Measurements from ENCODE around the gene SCD5. TPM values are rescaled to one million over a fixed set of nuclear protein-coding genes. Genes with fewer than 3 reads are reported as not detected.

SCD5 gene
- total and polyA plus RNA-seq, 2 donors (not counting 3 experiments of a cell fraction or from before 2014, with no cell fraction given) = 38.4 to 38.5 TPM

- Histone ChIP-seq H4K20me1 (replicated peaks; ENCODE audit: control insufficient read depth, extremely low read depth, insufficient read depth, low read length) (no peaks in the 10 kb centered on the region), H2AFZ (ENCODE audit: low read depth, low read length) (no peak overlapping the region), H3K4me3 (replicated peaks in 1 of 3; ENCODE audit: insufficient read depth in 1 of 3, low read depth in 1 of 3, low read length in 3 of 3) (no peak overlapping the region), H3K9me1 (replicated peaks; ENCODE audit: control insufficient read depth, extremely low read depth, insufficient read depth, low read length) (no peaks in the 10 kb centered on the region), H3K4me1 (ENCODE audit: control insufficient read depth, extremely low read depth, insufficient read depth, low read length) (no peaks in the 10 kb centered on the region), H3K27me3 (ENCODE audit: control insufficient read depth in 2 of 2, insufficient read depth in 2 of 2, low read length in 2 of 2) (peaks cover 0 to 1% of the 10 kb centered on the region in 2 experiments), H3K4me2 (ENCODE audit: insufficient read depth, low read length) (no peak overlapping the region), H3K79me2 (ENCODE audit: control insufficient read depth, insufficient read depth, low read length) (no peaks in the 10 kb centered on the region), H3K9ac (replicated peaks; ENCODE audit: extremely low read depth, insufficient read depth, low read length) (no peak overlapping the region), H3K36me3 (ENCODE audit: control insufficient read depth in 2 of 2, extremely low read depth in 1 of 2, insufficient read depth in 2 of 2, low read length in 2 of 2) (no peaks in the 10 kb centered on the region), H3K9me3 (replicated peaks; ENCODE audit: control insufficient read depth, insufficient read depth, low read length) (no peaks in the 10 kb centered on the region), H3K27ac (ENCODE audit: insufficient read depth, low read depth, low read length) (no peak overlapping the region)
- CTCF ChIA-PET = no interaction called here
- intact Hi-C loops (cut with micrococcal nuclease) (no loop called here), dilution Hi-C loops (cut with MboI; ENCODE audit: extremely low pct_ligation_motif_present, low sequenced_read_pairs) (no loop called here)
- TF ChIP-seq MYC (IDR thresholded peaks at IDR 0.05; ENCODE audit: low read depth, low read length) = no peak
- FAIRE-seq (no peak), DNase-seq (ENCODE audit: low read depth, low spot score) (no peak)
- POLR2A ChIA-PET = no interaction called here
- no TSS peak for BruUV-seq (replicated peaks)
Measured at GRCh38 chr4:82583897-82584587, 214.6 kb downstream of the SCD5 start.

- no peak overlapping the region for H3K27ac ChIP-seq (ENCODE audit: insufficient read depth, low read depth, low read length)
- no peaks in the 10 kb centered on the region for H3K9me3 ChIP-seq (replicated peaks; ENCODE audit: control insufficient read depth, insufficient read depth, low read length)
- no peaks in the 10 kb centered on the region for H3K4me1 ChIP-seq (ENCODE audit: control insufficient read depth, extremely low read depth, insufficient read depth, low read length)
- no peaks in the 10 kb centered on the region for H3K79me2 ChIP-seq (ENCODE audit: control insufficient read depth, insufficient read depth, low read length)
- H3K4me3 ChIP-seq (replicated peaks in 1 of 3; ENCODE audit: insufficient read depth in 1 of 3, low read depth in 1 of 3, low read length in 3 of 3) = no peak overlapping the region
- intact Hi-C loops (cut with micrococcal nuclease) (no loop called here), dilution Hi-C loops (cut with MboI; ENCODE audit: extremely low pct_ligation_motif_present, low sequenced_read_pairs) (no loop called here)
- no peak for TF ChIP-seq POLR2AphosphoS5 (IDR thresholded peaks at IDR 0.05; ENCODE audit: insufficient read depth, low read depth, low read length)
- no peak for TF ChIP-seq GATA2 (IDR thresholded peaks at IDR 0.05; ENCODE audit: insufficient read depth, insufficient read length, low read depth, low read length)
- no peak for TF ChIP-seq CTCF (IDR thresholded peaks at IDR 0.05; ENCODE audit: extremely low read depth in 1 of 2, insufficient read depth in 1 of 2, low read depth in 1 of 2, low read length in 2 of 2)
- TF ChIP-seq POLR2A (IDR thresholded peaks at IDR 0.05; ENCODE audit: low read depth, low read length) = no peak
- no peak for TF ChIP-seq MAX (IDR thresholded peaks at IDR 0.05; ENCODE audit: insufficient read depth, insufficient read length)
- no peak for TF ChIP-seq MYC (IDR thresholded peaks at IDR 0.05; ENCODE audit: low read depth, low read length)
- TF ChIP-seq FOS (IDR thresholded peaks at IDR 0.05; ENCODE audit: borderline replicate concordance, insufficient read depth, low read length) = no peak
- no peak for TF ChIP-seq EZH2 (IDR thresholded peaks at IDR 0.05; ENCODE audit: borderline replicate concordance, low read depth, low read length, severe bottlenecking)
- TF ChIP-seq JUN (IDR thresholded peaks at IDR 0.05; ENCODE audit: borderline replicate concordance, insufficient read depth, insufficient read length, low read depth) = no peak
- no peaks in the 10 kb centered on the region for H3K36me3 ChIP-seq (ENCODE audit: control insufficient read depth in 2 of 2, extremely low read depth in 1 of 2, insufficient read depth in 2 of 2, low read length in 2 of 2)
- no peak overlapping the region for H3K4me2 ChIP-seq (ENCODE audit: insufficient read depth, low read length)
- H3K27me3 ChIP-seq (ENCODE audit: control insufficient read depth in 2 of 2, insufficient read depth in 2 of 2, low read length in 2 of 2) = peaks cover 0 to 1% of the 10 kb centered on the region in 2 experiments
- no peak overlapping the region for H3K9ac ChIP-seq (replicated peaks; ENCODE audit: extremely low read depth, insufficient read depth, low read length)
- ChIA-PET CTCF (no interaction called here), POLR2A (no interaction called here)
- H4K20me1 ChIP-seq (replicated peaks; ENCODE audit: control insufficient read depth, extremely low read depth, insufficient read depth, low read length) = no peaks in the 10 kb centered on the region
- DNase-seq (ENCODE audit: low read depth, low spot score) = no peak
- H3K9me1 ChIP-seq (replicated peaks; ENCODE audit: control insufficient read depth, extremely low read depth, insufficient read depth, low read length) = no peaks in the 10 kb centered on the region
- FAIRE-seq = no peak
- no TSS peak for BruUV-seq (replicated peaks)
- H2AFZ ChIP-seq (ENCODE audit: low read depth, low read length) = no peak overlapping the region
Measured at GRCh38 chr4:82579932-82580331, 218.7 kb downstream of the SCD5 start.

Data from endothelial cell of umbilical vein (primary cell).